ENCODE results near the gene C1QC. TPM values are rescaled to one million over a fixed set of nuclear protein-coding genes. Genes with fewer than 3 reads are reported as not detected.

C1QC gene
- total and polyA plus RNA-seq, 2 experiments from 2014 or later = not detected

DNA sequence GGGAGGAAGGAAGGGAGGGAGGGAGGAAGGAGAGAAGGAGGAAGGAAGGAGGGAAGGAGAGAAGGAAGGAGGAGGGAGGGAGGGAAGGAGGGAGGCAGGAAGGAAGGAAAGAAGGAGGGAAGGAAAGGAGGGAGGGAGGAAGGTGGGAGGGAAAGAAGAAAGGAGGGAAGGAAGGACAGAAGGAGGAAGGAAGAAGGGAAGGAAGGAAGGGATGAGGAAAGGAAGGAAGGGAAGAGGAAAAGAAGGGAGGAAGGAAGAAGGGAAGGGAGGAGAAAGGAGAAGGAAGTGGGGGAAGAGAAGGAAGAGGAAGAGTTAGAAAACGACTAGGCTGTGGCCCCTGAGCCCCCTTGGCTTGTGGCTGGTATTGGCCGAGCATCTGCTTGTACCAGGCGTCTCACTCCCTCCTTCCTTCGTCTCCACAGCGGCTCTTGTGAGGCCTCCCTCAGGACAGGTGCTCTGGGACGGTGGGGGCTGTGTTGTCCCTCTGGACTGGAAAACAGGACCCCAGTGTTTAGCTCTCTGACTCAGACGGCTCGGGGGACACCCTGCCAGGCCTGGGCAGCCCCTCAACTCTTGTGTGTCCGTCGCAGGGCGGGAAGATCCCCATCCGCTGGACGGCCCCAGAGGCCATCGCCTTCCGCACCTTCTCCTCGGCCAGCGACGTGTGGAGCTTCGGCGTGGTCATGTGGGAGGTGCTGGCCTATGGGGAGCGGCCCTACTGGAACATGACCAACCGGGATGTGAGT, 43.2 kb upstream of the C1QC start (continued):
- TF ChIP-seq, protein P1, sequence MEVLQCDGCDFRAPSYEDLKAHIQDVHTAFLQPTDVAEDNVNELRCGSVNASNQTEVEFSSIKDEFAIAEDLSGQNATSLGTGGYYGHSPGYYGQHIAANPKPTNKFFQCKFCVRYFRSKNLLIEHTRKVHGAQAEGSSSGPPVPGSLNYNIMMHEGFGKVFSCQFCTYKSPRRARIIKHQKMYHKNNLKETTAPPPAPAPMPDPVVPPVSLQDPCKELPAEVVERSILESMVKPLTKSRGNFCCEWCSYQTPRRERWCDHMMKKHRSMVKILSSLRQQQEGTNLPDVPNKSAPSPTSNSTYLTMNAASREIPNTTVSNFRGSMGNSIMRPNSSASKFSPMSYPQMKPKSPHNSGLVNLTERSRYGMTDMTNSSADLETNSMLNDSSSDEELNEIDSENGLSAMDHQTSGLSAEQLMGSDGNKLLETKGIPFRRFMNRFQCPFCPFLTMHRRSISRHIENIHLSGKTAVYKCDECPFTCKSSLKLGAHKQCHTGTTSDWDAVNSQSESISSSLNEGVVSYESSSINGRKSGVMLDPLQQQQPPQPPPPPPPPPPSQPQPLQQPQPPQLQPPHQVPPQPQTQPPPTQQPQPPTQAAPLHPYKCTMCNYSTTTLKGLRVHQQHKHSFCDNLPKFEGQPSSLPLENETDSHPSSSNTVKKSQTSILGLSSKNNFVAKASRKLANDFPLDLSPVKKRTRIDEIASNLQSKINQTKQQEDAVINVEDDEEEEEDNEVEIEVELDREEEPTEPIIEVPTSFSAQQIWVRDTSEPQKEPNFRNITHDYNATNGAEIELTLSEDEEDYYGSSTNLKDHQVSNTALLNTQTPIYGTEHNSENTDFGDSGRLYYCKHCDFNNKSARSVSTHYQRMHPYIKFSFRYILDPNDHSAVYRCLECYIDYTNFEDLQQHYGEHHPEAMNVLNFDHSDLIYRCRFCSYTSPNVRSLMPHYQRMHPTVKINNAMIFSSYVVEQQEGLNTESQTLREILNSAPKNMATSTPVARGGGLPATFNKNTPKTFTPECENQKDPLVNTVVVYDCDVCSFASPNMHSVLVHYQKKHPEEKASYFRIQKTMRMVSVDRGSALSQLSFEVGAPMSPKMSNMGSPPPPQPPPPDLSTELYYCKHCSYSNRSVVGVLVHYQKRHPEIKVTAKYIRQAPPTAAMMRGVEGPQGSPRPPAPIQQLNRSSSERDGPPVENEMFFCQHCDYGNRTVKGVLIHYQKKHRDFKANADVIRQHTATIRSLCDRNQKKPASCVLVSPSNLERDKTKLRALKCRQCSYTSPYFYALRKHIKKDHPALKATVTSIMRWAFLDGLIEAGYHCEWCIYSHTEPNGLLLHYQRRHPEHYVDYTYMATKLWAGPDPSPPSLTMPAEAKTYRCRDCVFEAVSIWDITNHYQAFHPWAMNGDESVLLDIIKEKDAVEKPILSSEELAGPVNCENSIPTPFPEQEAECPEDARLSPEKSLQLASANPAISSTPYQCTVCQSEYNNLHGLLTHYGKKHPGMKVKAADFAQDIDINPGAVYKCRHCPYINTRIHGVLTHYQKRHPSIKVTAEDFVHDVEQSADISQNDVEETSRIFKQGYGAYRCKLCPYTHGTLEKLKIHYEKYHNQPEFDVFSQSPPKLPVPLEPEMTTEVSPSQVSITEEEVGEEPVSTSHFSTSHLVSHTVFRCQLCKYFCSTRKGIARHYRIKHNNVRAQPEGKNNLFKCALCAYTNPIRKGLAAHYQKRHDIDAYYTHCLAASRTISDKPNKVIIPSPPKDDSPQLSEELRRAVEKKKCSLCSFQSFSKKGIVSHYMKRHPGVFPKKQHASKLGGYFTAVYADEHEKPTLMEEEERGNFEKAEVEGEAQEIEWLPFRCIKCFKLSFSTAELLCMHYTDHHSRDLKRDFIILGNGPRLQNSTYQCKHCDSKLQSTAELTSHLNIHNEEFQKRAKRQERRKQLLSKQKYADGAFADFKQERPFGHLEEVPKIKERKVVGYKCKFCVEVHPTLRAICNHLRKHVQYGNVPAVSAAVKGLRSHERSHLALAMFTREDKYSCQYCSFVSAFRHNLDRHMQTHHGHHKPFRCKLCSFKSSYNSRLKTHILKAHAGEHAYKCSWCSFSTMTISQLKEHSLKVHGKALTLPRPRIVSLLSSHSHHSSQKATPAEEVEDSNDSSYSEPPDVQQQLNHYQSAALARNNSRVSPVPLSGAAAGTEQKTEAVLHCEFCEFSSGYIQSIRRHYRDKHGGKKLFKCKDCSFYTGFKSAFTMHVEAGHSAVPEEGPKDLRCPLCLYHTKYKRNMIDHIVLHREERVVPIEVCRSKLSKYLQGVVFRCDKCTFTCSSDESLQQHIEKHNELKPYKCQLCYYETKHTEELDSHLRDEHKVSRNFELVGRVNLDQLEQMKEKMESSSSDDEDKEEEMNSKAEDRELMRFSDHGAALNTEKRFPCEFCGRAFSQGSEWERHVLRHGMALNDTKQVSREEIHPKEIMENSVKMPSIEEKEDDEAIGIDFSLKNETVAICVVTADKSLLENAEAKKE (CRISPR knock-in tag; IDR thresholded peaks at IDR 0.05) = no peak
- no peak for TF ChIP-seq CREB1 (CRISPR knock-in tag; IDR thresholded peaks at IDR 0.05; ENCODE audit: low read depth)
- TF ChIP-seq, protein P2, sequence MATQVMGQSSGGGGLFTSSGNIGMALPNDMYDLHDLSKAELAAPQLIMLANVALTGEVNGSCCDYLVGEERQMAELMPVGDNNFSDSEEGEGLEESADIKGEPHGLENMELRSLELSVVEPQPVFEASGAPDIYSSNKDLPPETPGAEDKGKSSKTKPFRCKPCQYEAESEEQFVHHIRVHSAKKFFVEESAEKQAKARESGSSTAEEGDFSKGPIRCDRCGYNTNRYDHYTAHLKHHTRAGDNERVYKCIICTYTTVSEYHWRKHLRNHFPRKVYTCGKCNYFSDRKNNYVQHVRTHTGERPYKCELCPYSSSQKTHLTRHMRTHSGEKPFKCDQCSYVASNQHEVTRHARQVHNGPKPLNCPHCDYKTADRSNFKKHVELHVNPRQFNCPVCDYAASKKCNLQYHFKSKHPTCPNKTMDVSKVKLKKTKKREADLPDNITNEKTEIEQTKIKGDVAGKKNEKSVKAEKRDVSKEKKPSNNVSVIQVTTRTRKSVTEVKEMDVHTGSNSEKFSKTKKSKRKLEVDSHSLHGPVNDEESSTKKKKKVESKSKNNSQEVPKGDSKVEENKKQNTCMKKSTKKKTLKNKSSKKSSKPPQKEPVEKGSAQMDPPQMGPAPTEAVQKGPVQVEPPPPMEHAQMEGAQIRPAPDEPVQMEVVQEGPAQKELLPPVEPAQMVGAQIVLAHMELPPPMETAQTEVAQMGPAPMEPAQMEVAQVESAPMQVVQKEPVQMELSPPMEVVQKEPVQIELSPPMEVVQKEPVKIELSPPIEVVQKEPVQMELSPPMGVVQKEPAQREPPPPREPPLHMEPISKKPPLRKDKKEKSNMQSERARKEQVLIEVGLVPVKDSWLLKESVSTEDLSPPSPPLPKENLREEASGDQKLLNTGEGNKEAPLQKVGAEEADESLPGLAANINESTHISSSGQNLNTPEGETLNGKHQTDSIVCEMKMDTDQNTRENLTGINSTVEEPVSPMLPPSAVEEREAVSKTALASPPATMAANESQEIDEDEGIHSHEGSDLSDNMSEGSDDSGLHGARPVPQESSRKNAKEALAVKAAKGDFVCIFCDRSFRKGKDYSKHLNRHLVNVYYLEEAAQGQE (IDR thresholded peaks at IDR 0.05; ENCODE audit: unreplicated experiment) = no peak
- TF ChIP-seq, protein P3, sequence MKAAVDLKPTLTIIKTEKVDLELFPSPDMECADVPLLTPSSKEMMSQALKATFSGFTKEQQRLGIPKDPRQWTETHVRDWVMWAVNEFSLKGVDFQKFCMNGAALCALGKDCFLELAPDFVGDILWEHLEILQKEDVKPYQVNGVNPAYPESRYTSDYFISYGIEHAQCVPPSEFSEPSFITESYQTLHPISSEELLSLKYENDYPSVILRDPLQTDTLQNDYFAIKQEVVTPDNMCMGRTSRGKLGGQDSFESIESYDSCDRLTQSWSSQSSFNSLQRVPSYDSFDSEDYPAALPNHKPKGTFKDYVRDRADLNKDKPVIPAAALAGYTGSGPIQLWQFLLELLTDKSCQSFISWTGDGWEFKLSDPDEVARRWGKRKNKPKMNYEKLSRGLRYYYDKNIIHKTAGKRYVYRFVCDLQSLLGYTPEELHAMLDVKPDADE (IDR thresholded peaks at IDR 0.05) = no peak
- no peak for TF ChIP-seq ZNF331 (CRISPR knock-in tag; IDR thresholded peaks at IDR 0.05; ENCODE audit: low read depth)
- no peak for TF ChIP-seq STAT1 (IDR thresholded peaks at IDR 0.05; ENCODE audit: unreplicated experiment)
- TF ChIP-seq JUNB (IDR thresholded peaks at IDR 0.05; ENCODE audit: unreplicated experiment) = no peak
- no peak for TF ChIP-seq POLR2AphosphoS5 (IDR thresholded peaks at IDR 0.05; ENCODE audit: low read depth)
